Hepatocyte (in vitro differentiated cells): ENCODE measurements around the gene TIMM50. TPM values are rescaled to one million over a fixed set of nuclear protein-coding genes. Genes with fewer than 3 reads are reported as not detected.

Experiments used
- DNase-seq: peaks from one replicate; pipeline ENCODE4 v3.0.0-alpha.2; 2016; ENCODE audit warnings: low spot score
- H2AFZ ChIP-seq: fragments of 200-600 bp; sonication (generic); 2 replicates; pipeline ENCODE4 v1.6.0; 2016; ENCODE audit warnings: antibody characterized with exemption, mild to moderate bottlenecking
- H3K27ac ChIP-seq: fragments of 200-600 bp; sonication (generic); 2 replicates; pipeline ENCODE4 v1.5.1; 2016; ENCODE audit warnings: mild to moderate bottlenecking
- H3K27me3 ChIP-seq: fragments of 200-600 bp; sonication (generic); 2 replicates; pipeline ENCODE4 v1.6.1; 2016
- H3K36me3 ChIP-seq: fragments of 200-600 bp; sonication (generic); replicated peaks from 2 replicates; pipeline ENCODE4 v1.5.1; 2016; ENCODE audit warnings: low read depth; ENCODE audit not compliant: insufficient read depth
- H3K4me1 ChIP-seq: fragments of 200-600 bp; sonication (generic); 2 replicates; pipeline ENCODE4 v1.5.1; 2016; ENCODE audit warnings: mild to moderate bottlenecking, moderate library complexity; ENCODE audit not compliant: insufficient read depth
- H3K4me2 ChIP-seq: fragments of 200-600 bp; sonication (generic); 2 replicates; pipeline ENCODE4 v1.6.0; 2016
- H3K4me3 ChIP-seq: fragments of 200-600 bp; sonication (generic); 2 replicates; pipeline ENCODE4 v1.5.1; 2016; ENCODE audit warnings: mild to moderate bottlenecking
- H3K79me2 ChIP-seq: fragments of 200-600 bp; sonication (generic); 2 replicates; pipeline ENCODE4 v1.6.0; 2017; ENCODE audit warnings: mild to moderate bottlenecking
- H3K9me2 ChIP-seq: fragments of 200-600 bp; sonication (generic); replicated peaks from 2 replicates; pipeline ENCODE4 v1.6.0; 2017; ENCODE audit warnings: mild to moderate bottlenecking; ENCODE audit not compliant: insufficient read depth
- H3K9me3 ChIP-seq: fragments of 200-600 bp; sonication (generic); 2 replicates; pipeline ENCODE4 v1.5.1; 2016; ENCODE audit warnings: low read depth, mild to moderate bottlenecking
- H4K20me1 ChIP-seq: fragments of 200-600 bp; sonication (generic); 2 replicates; pipeline ENCODE4 v1.6.0; 2016; ENCODE audit warnings: mild to moderate bottlenecking; ENCODE audit not compliant: insufficient read depth, poor library complexity, severe bottlenecking
- EZH2 ChIP-seq: fragments of 200-600 bp; sonication (generic); IDR thresholded peaks from 2 replicates; pipeline ENCODE4 v1.6.1; 2016; ENCODE audit warnings: antibody characterized with exemption, mild to moderate bottlenecking, borderline replicate concordance
- EZH2phosphoT487 ChIP-seq: fragments of 200-600 bp; sonication (generic); IDR thresholded peaks from one replicate; pipeline ENCODE4 v1.6.1; 2018; ENCODE audit warnings: antibody characterized with exemption, mild to moderate bottlenecking, low read depth, moderate library complexity; ENCODE audit not compliant: unreplicated experiment, severe bottlenecking
- WGBS: methylation state at CpG from one replicate; pipeline ENCODE4 v1.1.6; 2016; ENCODE audit warnings: low lambda C conversion rate; ENCODE audit errors: missing lambda C conversion rate; 5-methylcytosine and 5-hydroxymethylcytosine counted together
- polyA plus RNA-seq: library from polyadenylated mRNA; unstranded; fragments of >200 nt; fragmentation: Nextera tagmentation; extraction: Ambion mirVana; gene quantifications from 2 replicates; pipeline ENCODE4 v1.2.1, GENCODE V29; 2016
- total RNA-seq: library from RNA; depleted of rRNA; stranded (reverse); fragments of >200 nt; gene quantifications from 2 replicates; pipeline ENCODE4 v1.2.3, GENCODE V29; 2014
- TF ChIP-seq, protein P1 (sequence below): fragments of 200-600 bp; sonication (generic); IDR thresholded peaks from 2 replicates; pipeline ENCODE4 v1.5.1; 2016; ENCODE audit warnings: antibody characterized with exemption, mild to moderate bottlenecking; ENCODE audit not compliant: poor library complexity

TIMM50 gene
- total and polyA plus RNA-seq, 2 experiments from 2014 or later, result 57.2 to 61.7 TPM

DNA sequence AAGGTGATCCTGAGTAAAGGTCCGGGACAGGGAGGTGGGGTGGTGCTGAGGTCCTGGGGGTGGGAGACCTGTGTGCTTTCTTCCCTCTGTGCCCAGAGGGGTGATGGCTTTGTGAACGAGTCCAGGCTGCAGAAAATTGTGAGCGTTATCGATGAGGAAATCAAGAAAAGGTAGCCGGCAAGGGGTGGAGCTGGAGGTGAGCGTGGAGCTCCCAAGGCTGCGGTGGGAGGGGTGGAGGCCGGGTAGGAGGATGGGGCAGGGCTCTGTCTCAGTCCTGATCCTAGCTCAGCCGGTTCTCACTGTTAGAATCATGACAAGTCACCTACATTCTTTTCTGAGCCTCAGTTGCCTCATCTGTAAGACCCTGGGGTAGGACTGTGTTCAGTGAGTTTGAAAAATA is 38.3 kb downstream of the TIMM50 start:
- Histone ChIP-seq H3K79me2 (no peaks in the 10 kb centered on the region), H3K4me1 (no peaks in the 10 kb centered on the region), H2AFZ (no peak overlapping the region), H3K9me2 (no peaks in the 10 kb centered on the region), H3K9me3 (no peaks in the 10 kb centered on the region), H3K36me3 (no peaks in the 10 kb centered on the region), H3K4me3 (no peak overlapping the region), H4K20me1 (no peaks in the 10 kb centered on the region), H3K4me2 (no peak overlapping the region), H3K27ac (no peak overlapping the region), H3K27me3 (peaks cover 35% of the 10 kb centered on the region)
- DNase-seq, result no peak
- TF ChIP-seq, protein P1, sequence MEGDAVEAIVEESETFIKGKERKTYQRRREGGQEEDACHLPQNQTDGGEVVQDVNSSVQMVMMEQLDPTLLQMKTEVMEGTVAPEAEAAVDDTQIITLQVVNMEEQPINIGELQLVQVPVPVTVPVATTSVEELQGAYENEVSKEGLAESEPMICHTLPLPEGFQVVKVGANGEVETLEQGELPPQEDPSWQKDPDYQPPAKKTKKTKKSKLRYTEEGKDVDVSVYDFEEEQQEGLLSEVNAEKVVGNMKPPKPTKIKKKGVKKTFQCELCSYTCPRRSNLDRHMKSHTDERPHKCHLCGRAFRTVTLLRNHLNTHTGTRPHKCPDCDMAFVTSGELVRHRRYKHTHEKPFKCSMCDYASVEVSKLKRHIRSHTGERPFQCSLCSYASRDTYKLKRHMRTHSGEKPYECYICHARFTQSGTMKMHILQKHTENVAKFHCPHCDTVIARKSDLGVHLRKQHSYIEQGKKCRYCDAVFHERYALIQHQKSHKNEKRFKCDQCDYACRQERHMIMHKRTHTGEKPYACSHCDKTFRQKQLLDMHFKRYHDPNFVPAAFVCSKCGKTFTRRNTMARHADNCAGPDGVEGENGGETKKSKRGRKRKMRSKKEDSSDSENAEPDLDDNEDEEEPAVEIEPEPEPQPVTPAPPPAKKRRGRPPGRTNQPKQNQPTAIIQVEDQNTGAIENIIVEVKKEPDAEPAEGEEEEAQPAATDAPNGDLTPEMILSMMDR, result no peak
- TF ChIP-seq EZH2, result no peak
- no peak for TF ChIP-seq EZH2phosphoT487
- 80% methylated on average over 9 of the region's 9 CpGs for WGBS

DNA sequence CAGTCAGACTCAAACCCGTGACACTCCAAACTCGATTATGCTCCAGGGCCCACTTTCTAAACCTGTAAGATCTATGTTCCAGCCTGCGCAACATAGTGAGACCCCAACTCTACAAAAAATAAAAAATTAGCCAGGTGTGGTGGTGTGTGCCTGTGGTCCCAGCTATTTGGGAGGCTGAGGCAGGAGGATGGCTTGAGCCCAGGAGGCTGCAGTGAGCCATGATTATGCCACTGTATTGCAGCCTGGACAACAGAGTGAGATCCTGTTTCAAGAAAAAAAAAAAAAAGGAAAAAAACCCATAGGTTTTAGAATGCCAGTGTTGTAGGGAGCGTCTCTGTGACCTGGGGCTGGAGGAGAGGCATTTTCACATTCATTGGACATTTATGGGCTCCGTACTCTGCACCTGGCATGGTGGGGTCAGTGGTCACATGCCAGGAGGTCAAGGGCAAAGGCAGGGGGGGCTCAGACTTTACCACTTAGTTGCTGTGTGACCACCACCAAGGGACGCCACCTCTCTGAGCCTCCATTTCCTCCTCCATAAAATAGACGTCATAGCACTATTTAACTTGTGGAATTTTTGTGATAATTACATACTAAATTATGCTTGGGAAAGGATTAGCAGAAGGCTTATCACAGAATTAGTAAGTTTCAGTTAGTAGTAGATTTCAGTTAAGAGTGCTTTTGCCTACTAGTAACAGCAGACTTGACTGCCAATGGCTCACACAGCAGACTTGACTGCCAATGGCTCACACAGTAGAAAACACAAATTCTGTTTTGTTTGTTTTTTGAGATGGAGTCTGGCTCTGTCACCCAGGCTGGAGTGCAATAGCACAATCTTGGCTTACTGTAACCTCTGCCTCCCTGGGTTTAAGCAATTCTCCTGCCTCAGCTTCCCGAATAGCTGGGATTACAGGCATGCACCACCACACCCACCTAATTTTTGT is 40.2 kb downstream of the TIMM50 start:
- H3K4me3 ChIP-seq, result no peak overlapping the region
- peaks cover 17% of the 10 kb centered on the region for H3K27me3 ChIP-seq
- no peak overlapping the region for H2AFZ ChIP-seq
- no peak for DNase-seq
- H3K79me2 ChIP-seq, result no peaks in the 10 kb centered on the region
- no peak overlapping the region for H3K27ac ChIP-seq
- no peaks in the 10 kb centered on the region for H4K20me1 ChIP-seq
- 88% methylated on average over 8 of the region's 8 CpGs for WGBS
- no peaks in the 10 kb centered on the region for H3K4me1 ChIP-seq
- no peaks in the 10 kb centered on the region for H3K9me2 ChIP-seq
- no peak overlapping the region for H3K4me2 ChIP-seq
- no peaks in the 10 kb centered on the region for H3K9me3 ChIP-seq
- TF ChIP-seq, protein P1, result no peak
- TF ChIP-seq EZH2 (no peak), EZH2phosphoT487 (no peak)
- no peaks in the 10 kb centered on the region for H3K36me3 ChIP-seq

- no peak for TF ChIP-seq EZH2
- TF ChIP-seq, protein P1, result no peak
- no peak for TF ChIP-seq EZH2phosphoT487
- H3K27ac ChIP-seq, result no peak overlapping the region
- WGBS, result 82% methylated on average over 8 of the region's 8 CpGs
These were observed 43.9 kb downstream of the TIMM50 start for GRCh38 chr19:39524495-39524894.

More at GRCh38 chr19:39524495-39524894, 43.9 kb downstream of the TIMM50 start:
- no peak overlapping the region for H2AFZ ChIP-seq
- H3K27me3 ChIP-seq, result no peaks in the 10 kb centered on the region
- peaks cover 2% of the 10 kb centered on the region for H3K79me2 ChIP-seq
- DNase-seq, result peak; percentile 52
- H3K36me3 ChIP-seq, result no peaks in the 10 kb centered on the region
- H3K9me3 ChIP-seq, result no peaks in the 10 kb centered on the region
- no peak overlapping the region for H3K4me3 ChIP-seq
- no peak overlapping the region for H3K4me2 ChIP-seq
- no peaks in the 10 kb centered on the region for H4K20me1 ChIP-seq
- no peaks in the 10 kb centered on the region for H3K4me1 ChIP-seq
- no peaks in the 10 kb centered on the region for H3K9me2 ChIP-seq
